ENCODE results near the gene DNAJC5G.

DNA sequence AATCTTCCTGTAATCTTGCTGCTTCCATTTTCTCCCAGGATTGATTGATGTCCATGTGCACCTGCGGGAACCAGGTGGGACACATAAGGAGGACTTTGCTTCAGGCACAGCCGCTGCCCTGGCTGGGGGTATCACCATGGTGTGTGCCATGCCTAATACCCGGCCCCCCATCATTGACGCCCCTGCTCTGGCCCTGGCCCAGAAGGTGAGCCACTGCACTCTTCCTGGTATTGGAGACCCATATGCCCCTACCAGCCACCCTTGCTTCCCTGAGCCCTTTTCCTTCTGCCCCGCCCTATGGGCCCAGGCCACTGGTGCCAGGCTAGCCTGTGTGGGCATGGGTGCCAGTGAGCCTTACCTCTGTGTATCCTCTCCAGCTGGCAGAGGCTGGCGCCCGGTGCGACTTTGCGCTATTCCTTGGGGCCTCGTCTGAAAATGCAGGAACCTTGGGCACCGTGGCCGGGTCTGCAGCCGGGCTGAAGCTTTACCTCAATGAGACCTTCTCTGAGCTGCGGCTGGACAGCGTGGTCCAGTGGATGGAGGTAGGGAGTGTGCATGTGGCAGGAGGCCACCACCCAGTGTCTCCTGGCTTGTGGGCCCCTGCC, 37.8 kb upstream of the DNAJC5G start:
- TF ChIP-seq, protein P1, sequence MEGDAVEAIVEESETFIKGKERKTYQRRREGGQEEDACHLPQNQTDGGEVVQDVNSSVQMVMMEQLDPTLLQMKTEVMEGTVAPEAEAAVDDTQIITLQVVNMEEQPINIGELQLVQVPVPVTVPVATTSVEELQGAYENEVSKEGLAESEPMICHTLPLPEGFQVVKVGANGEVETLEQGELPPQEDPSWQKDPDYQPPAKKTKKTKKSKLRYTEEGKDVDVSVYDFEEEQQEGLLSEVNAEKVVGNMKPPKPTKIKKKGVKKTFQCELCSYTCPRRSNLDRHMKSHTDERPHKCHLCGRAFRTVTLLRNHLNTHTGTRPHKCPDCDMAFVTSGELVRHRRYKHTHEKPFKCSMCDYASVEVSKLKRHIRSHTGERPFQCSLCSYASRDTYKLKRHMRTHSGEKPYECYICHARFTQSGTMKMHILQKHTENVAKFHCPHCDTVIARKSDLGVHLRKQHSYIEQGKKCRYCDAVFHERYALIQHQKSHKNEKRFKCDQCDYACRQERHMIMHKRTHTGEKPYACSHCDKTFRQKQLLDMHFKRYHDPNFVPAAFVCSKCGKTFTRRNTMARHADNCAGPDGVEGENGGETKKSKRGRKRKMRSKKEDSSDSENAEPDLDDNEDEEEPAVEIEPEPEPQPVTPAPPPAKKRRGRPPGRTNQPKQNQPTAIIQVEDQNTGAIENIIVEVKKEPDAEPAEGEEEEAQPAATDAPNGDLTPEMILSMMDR (IDR thresholded peaks at IDR 0.05), result no peak
- TF ChIP-seq POLR2A (IDR thresholded peaks at IDR 0.05) (no peak), POLR2AphosphoS5 (IDR thresholded peaks at IDR 0.05) (no peak)
